GM19025 (cell line): ENCODE data around the gene GLDC.
"Not testable (repeated sequence)": the region's sequence is repeated elsewhere in the genome, so short reads cannot be mapped to it uniquely, and the experiment has no call there.

Source experiments
- ATAC-seq: cut with Tn5 transposase; IDR thresholded peaks from one replicate; pipeline ENCODE4 v1.9.1; 2021; ENCODE audit warnings: mild to moderate bottlenecking, low read depth, moderate library complexity; ENCODE audit not compliant: unreplicated experiment

Gene GLDC

DNA sequence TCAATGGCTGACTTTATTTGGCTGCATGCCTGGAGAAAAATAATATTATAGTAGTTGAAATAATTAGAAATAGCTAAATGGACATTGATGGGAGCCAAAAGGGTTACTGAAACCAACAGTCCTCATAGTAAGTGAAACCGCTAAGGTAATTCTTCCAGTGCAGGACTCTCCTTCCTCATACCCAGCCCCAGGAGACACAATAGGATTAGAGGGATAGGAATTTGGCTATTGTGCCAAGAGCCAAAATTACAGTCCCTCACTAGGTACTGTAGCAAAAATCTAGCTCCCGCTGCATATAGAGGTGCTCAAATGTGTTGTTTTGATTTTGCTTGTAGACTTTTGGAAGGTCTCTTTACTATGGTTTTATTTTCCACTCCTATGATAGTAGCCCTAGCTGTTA lies 20.2 kb downstream of the GLDC start:
- no peak for ATAC-seq

DNA sequence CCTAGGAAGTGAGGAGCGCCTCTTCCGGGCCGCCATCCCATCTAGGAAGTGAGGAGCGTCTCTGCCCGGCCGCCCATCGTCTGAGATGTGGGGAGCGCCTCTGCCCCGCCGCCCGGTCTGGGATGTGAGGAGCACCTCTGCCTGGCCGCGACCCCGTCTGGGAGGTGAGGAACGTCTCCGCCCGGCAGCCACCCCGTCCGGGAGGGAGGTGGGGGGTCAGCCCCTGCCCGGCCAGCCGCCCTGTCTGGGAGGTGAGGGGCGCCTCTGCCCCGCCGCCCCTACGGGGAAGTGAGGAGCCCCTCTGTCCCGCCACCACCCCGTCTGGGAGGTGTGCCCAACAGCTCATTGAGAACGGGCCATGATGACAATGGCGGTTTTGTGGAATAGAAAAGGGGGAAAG lies 22.7 kb downstream of the GLDC start:
- ATAC-seq = not testable (repeated sequence)

DNA sequence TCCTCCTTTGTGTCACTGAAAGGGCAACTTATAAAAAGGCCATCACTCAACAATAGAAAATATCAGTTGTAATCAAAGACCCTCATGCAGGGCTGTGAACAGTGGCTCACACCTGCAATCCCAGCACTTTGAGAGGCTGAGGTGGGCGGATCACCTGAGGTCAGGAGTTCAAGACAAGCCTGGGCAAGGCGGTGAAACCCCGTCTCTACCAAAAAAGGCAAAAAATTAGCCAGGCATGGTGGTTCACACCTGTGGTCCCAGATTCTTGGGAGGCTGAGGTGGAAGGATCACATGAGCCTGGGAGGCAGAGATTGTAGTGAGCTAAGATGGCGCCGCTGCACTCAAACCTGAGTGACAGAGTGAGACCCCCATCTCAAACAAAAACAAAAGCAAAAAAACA lies 24.7 kb downstream of the GLDC start:
- ATAC-seq = no peak

DNA sequence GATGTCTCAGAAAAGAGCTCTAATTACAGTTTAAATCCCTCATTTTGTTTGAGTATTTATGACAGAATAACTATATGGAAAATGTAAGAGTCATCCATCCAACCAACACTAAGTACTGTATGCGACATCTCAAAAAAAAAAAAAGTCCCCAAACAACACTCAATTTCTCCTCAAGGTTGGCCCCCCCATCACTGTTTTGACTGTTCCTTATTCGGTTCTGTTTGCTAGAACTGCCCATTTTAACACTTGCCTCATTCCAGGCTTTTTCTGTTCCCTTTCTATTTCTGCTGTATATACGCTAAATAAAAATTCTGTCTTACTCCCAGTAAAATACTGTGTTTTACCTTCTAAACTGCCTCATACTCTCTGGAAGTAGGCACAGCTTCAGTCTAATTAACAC lies 25.2 kb downstream of the GLDC start:
- ATAC-seq = no peak

DNA sequence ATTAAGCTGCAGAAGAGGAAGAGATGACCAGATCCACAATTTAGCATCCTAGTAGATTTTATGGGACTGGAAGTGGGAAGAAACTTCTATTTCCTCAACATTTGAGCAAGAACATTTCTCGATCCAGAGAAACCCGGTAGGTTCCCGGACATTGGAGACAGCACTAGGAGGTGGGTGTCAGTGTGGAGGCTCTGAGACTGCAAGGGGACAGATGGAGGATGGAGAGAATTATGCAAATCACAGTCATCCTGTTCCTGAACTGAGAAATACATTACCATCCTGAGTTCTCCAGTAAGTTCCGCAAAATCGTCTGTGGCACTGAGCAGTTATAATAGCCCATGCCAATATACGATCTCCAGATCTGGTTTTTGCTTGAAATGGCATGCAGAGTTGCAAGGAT lies 25.6 kb downstream of the GLDC start:
- ATAC-seq = no peak

DNA sequence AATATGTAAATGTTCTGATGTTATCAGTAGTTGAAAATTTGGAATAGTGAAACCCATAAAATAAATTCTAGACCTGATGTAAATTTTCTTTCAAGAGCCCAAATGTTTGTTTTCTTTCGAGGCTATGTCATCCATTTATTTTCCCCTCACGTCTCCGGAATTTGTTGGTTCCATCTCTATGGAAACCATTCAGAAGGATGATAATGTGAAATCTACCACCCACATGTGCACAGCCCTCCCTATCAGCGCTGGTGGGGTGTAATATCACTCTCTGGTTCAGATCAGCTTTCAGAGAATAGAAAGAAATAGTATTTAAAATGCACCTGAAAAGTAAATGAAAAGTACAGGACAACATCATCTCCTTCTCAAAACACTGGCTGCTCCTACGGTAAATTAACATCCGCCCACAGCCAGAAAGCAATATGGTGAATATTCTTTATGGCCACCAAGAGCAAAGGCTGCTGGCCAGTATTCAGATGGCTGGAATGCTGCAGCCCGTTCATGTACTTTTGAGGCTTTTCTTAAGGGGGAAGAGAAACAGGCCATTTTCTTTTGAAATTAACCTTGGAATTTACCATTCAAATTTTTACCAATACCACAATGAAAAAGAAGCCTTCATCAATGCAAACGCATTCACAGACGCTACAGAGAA lies 28.5 kb downstream of the GLDC start:
- ATAC-seq = no peak

DNA sequence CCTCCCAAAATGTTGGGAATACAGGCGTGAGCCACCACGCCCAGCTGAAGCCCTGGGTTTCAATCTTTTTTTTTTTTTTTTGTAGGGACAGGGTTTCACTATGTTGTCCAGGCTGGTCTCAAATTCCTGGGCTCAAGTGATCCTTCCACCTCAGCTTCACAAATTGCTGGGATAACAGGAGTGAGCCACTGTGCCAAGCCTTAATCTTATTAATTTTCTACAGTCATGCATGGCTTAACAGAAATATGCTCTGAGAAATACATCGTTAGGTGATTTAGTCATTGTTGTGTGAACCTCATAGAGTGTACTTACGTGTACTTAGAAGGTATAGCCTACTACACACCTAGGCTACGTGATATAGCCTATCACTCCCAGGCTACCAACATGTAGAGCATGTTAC lies 31.0 kb downstream of the GLDC start:
- ATAC-seq = no peak

DNA sequence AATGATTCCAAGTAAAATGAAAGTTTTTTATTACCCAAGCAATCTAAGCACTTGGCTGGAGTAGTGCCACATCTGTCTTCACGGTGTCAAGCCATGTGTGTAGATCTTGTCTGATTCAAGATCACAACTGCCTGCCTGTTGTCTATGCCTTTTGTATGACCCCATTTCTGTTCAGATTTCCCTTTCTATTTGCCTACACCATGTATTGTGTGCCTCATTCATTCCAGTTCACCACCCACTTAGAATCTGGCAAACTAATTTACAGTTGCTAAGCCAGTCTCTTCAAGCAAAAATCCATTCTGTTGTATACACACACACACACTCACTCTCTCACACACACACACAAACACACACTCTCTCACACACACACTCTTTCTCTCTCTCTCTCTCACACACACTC lies 33.7 kb downstream of the GLDC start:
- ATAC-seq = no peak

DNA sequence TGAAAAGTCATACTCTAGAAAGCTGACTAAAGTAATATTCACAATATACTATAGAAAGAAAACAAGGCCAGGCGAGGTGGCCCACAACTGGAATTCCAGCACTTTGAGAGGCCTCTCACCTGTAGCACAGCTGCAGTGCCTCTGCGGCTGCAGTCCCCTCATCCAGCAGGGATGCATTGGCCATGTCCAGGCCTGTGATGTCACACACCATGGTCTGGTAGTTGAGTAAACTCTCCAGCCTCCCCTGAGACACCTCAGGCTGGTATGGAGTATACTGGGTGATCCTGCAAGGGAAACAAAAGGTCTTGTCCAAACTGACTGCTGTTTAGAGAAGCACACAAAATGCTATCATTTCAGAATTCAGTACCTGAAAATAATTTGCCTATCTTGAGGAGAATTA lies 35.5 kb downstream of the GLDC start:
- ATAC-seq = no peak

DNA sequence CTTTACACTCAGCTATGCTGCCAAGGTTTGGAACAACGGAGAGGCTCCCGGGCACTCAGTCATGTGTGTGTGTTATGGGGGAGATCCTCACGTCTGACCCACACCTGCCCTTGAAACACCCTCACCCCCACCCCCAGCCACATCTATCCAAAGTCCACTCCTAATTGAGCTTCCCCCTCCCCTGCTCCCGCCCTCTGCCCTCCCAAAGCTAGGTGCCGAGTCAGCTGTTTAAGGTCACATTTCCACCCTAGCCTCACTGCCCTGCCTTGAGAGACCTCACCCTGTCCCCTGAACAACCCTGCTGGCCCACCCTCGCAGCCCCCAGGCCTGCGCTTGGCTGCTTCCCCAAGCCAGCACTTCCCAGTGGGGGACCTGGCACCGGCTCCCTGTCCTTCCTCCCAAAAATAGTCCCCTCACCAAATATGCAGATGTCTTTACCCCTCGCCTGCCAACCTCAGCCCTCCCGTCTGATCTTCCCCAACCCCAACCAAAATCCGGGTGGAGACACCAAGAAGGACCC lies 36.0 kb downstream of the GLDC start:
- no peak for ATAC-seq

DNA sequence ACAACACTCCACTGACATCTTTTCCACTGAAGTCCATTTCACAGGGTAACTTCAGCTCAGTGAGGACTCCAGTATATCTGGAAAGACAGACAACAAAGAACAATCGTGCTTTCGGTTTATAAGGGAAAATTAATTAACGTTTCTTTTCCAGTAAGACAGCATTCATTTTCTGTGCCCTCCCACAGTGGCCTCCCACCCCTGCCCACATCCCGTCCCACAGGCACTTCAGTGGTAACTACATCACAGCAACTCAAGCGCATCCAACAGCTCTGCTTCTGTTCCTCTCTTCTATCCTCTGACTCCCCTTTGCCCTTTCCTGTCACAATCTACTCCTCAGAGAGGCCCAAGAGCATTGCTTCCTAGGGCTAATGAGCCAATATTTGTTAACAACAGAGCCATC lies 40.3 kb downstream of the GLDC start:
- ATAC-seq = peak; percentile 89

DNA sequence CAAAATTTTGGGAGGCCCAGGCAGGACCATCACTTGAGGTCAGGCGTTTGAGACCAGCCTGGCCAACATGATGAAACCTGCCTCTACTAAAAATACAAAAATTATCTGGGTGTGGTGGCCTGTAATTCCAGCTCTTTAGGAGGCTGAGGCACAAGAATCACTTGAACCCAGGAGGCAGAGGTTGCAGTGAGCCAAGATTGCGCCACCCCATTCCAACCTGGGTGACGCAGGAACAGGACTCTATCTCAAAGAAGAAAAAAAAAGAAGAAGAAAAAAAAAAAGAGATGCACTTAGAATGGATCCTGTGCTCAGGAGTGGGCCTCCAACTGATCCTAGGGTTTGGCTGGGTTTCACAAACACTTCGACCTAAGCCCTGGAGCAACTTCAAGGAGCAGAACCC lies 45.1 kb downstream of the GLDC start:
- ATAC-seq = no peak

DNA sequence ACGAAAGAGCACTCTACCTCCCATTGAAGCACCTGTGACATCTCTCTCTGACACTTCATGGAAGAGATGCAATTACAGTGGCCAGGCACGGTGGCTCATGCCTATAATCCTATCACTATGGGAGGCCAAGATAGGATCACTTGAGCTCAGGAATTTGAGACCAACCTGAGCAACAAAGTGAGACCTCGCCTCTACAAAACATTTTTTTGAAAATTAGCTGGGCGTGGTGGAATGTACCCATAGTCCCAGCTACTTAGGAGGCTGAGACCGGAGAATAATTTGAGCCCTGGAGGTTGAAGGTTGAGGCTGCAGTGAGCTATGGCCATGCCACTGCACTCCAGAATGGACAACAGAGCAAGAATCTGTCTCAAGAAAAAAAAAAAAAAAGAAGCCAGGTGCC lies 45.5 kb downstream of the GLDC start:
- no peak for ATAC-seq

DNA sequence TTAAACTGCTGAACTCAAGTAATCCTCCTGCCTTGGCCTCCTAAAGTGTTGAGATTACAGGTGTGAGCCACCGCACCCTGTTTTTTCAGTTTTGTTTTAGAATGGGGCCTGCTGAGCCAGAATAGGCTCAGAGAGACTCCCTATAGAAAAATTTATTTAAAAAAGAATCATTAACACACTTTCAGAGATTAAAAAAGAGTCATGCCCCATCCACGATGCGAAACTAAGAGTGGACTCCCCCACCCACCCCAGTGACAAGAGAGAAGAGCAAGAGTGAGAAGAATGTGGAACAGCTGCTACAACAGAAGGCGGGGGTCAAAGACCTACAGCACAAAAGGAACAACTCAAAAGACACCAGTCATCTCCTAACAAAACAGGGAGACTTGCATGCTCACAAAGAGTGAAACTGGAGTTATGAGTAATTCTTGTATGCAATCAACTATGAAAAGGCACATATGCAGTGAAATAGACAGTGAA lies 47.2 kb downstream of the GLDC start:
- peak; percentile 95 for ATAC-seq

DNA sequence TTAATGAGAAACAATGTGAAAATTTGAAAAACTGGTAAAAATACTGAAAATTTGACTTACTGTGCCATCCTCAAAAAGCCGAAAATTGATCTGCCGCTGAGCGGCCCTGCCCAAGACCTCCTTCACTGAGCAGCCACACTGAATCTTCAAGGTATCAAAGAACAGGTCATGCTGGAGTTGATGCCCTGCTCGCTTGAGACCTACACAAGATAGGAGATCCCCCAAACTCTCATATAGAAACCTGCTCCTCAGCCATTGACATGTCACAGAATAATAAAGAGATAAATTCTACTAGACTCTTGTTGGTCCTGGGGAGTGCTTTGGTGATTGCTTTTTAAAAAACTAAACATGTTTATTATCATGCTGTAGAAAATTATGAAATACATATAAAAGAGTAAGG lies 52.7 kb downstream of the GLDC start:
- ATAC-seq = no peak

DNA sequence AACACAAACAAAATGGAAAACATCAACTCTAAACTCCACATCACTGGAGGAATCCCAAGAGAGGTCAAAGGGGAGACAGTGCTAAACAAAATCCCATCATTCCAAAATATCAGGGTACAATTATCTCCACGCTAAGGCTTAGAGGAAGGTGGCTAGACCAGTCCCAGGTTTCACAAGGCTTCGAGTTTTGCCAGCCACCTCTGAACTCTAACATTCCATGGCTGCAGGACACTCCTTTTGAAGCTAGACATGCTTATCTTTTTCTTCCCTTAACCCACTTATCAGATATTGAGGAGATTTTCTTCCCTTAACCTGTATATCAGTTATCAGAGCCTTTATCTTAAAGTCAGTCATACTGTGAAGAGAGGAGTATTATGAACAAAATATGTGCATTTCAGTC lies 53.3 kb downstream of the GLDC start:
- no peak for ATAC-seq

DNA sequence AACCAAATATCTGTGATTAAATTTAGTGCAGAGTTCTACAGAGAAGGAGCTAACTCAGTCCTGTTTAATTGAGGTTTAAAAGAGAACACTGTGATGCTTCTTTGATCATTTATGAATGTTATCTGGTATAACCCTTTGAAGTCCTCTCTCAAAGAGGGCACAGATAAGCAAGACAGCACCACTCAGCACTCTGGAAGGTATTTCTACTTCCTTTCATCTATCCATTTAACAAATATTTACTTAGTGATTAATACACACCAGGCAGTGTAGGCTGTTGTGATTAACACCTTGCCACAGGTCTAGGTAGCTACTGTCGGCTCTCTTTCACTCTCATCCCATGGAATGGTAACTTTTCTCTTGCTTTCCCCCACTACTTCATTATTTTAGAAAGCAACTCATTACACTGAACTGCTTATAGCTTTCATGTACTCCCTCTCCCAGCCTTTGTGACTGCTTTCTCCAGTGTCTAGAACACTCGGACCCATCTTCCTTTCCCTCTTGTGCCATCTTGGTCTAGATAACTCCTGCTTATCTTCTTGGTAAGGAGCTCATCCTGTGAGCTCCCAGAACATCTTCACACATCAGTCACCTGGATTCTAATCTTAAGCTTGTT lies 54.7 kb downstream of the GLDC start:
- no peak for ATAC-seq

DNA sequence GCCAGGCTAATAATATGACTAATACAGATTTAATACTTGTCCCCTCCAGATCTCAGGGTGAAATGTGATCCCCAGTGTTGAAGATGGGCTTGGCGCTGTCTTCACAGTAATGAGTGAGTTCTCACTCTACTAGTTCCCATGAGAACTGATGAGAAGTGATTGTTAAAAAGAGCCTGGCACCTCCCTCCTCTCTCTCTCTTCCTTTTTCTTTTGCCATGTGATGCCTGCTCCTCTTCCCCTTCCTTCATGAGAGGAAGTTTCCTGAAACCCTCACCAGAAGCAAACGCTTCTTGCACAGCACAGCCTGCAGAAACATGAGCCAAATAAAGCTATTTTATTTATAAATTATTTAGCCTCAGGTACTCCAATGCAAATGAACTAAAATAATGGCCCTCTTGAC lies 55.2 kb downstream of the GLDC start:
- ATAC-seq = no peak

DNA sequence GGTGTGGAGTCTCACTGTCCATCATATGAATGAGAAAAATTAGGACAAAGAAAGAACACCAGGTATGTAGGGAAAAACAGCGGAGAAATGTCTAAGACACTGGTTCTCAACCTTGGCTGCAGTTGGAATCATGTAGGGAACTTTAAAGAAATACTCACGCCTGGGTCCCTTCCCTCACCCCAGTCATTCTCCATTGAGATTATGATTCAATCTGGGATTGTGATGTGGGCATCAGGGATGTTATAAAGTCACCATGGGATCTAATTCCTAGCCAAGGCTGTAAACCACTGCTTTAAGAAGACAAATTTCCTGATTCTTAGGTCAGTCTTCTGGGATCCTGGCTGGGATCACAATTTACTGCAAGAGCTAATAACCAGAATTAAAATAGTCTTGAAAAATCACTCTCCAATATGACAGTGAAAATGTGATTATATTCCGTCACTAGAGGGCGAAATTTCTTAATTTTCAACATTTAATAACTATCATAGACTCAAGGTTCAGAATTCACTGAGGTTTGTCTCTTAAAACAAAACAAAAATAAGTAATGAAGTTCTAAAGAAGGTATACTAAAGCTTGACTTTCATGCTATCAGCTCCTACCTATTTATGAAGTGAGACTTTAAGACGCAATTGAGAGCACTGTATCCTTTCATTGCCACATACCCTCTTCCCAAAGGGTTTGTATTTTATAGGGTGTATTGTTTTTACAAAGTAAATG lies 60.5 kb downstream of the GLDC start:
- no peak for ATAC-seq

DNA sequence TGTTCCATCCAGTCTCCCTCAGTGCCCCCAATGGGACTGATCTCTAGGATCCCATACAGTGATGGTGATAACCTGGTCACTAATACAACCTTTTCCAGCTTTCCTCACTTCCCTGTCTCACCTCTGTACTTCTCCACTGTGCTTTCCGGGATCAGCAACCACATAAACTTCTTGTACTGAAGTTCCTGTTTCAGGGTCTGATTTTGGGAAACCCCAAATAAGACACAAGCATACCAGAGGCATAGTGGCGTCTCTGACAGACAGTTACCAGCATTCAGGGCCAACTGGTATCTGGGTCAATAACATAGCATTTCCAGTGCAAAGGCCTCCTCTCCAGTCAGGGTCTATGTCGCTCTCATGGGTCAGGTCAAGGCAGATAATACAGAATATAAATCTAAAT lies 64.3 kb downstream of the GLDC start:
- ATAC-seq = no peak

DNA sequence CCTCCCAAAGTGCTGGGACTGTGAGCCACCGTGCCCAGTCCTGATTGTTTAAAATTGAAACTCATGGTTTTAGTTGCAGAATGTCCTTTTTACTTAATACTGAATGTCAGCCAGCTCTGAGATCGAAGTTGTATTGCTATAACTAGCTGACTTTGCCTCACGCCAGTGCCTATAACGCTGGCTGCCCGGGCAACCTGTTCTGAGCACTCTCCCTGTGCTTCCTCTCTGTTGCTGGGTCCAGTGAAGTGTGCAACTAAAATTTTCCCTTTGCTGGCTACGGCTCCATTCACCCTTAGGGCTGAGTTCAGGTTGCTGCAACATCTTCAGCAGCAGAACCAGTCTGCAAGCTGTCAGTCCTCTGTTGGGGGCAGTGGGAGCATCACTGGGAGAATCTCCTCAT lies 65.9 kb downstream of the GLDC start:
- ATAC-seq = no peak

DNA sequence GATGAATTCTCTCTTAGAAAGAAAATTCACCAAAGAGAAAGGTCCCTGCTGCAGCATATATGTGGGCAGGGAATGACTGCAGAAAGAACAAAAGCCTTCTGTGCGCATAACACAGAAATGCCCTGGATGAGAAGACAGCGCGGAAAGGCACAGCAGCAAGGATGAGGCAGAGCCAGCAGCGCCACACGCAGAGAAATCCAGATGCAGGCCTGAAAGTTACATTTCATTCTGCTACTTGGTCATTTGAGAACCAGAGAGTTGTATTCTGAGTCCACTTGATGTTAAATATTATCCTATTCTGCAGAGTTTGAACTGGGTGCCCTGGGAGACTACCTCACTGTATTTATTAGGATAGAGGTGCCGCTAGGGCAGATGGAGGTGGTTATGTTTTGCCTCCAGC lies 68.5 kb downstream of the GLDC start:
- ATAC-seq = no peak
